NOMO-1 treated with DMSO at 0.1 percent for 48 hours (cell line): ENCODE measurements around the gene AGBL1.

ENCODE experiments used
- DNase-seq: peaks from one replicate; lab custom pipeline; 2025; ENCODE audit not compliant: unreplicated experiment; lab: John Stamatoyannopoulos, UW

Gene AGBL1

GRCh38 chr15:86316726-86317383 lies 237.2 kb downstream of the AGBL1 start:
- no peak for DNase-seq

- DNase-seq, result no peak
Measured at GRCh38 chr15:86317384-86317740, 237.7 kb downstream of the AGBL1 start.

- DNase-seq, result no peak
Measured at GRCh38 chr15:86322629-86323028, 243.0 kb downstream of the AGBL1 start.

- DNase-seq, result no peak
Measured at GRCh38 chr15:86327230-86327865, 247.7 kb downstream of the AGBL1 start.

GRCh38 chr15:86328658-86329057 lies 249.0 kb downstream of the AGBL1 start:
- DNase-seq, result no peak

GRCh38 chr15:86329311-86330013 lies 249.8 kb downstream of the AGBL1 start:
- DNase-seq, result no peak

GRCh38 chr15:86333819-86334218 lies 254.1 kb downstream of the AGBL1 start:
- no peak for DNase-seq

- no peak for DNase-seq
Measured at GRCh38 chr15:86336051-86336788, 256.5 kb downstream of the AGBL1 start.

GRCh38 chr15:86337071-86337470 lies 257.4 kb downstream of the AGBL1 start:
- DNase-seq, result no peak

- no peak for DNase-seq
Measured at GRCh38 chr15:86347245-86347644, 267.6 kb downstream of the AGBL1 start.

GRCh38 chr15:86349565-86349964 lies 269.9 kb downstream of the AGBL1 start:
- no peak for DNase-seq

GRCh38 chr15:86353213-86353612 lies 273.5 kb downstream of the AGBL1 start:
- no peak for DNase-seq

- DNase-seq, result no peak
Measured at GRCh38 chr15:86355361-86355760, 275.7 kb downstream of the AGBL1 start.

- DNase-seq, result no peak
Measured at GRCh38 chr15:86355801-86356200, 276.1 kb downstream of the AGBL1 start.

GRCh38 chr15:86362555-86362954 lies 282.9 kb downstream of the AGBL1 start:
- DNase-seq, result no peak

GRCh38 chr15:86373147-86373546 lies 293.5 kb downstream of the AGBL1 start:
- DNase-seq, result no peak

GRCh38 chr15:86375733-86376280 lies 296.1 kb downstream of the AGBL1 start:
- DNase-seq, result no peak

- no peak for DNase-seq
Measured at GRCh38 chr15:86377914-86378313, 298.2 kb downstream of the AGBL1 start.

GRCh38 chr15:86382341-86382740 lies 302.7 kb downstream of the AGBL1 start:
- DNase-seq, result no peak

- DNase-seq, result no peak
Measured at GRCh38 chr15:86383611-86384010, 303.9 kb downstream of the AGBL1 start.

- DNase-seq, result no peak
Measured at GRCh38 chr15:86384186-86384585, 304.5 kb downstream of the AGBL1 start.
